ENCODE results near the gene HOXA4. TPM values are rescaled to one million over a fixed set of nuclear protein-coding genes. Genes with fewer than 3 reads are reported as not detected.
A peak's percentile ranks its signal among the peaks of the same experiment; 100 is the strongest.

HOXA4 gene
- total RNA-seq, 4 donors from 2014 or later, result 0.14 to 7.7 (median 0.26) TPM; not detected in 1

- intact Hi-C loops (cut with DNase I; ENCODE audit: low total_unique reads), result no loop called here
- peaks cover 0 to 4% of the 10 kb centered on the region in 2 donors for H3K4me1 ChIP-seq
Observed at GRCh38 chr7:27157702-27158431, 27.3 kb upstream of the HOXA4 start.

GRCh38 chr7:27156916-27157701, 26.6 kb upstream of the HOXA4 start:
- intact Hi-C loops (cut with DNase I; ENCODE audit: low total_unique reads), result no loop called here
- peaks cover 0 to 4% of the 10 kb centered on the region in 2 donors for H3K4me1 ChIP-seq
- no peaks in the 10 kb centered on the region for H3K9me3 ChIP-seq
- TF ChIP-seq CTCF (IDR thresholded peaks at IDR 0.05) (no peak), POLR2A (IDR thresholded peaks at IDR 0.05) (no peak)
- peak in 1 of 2 donors; percentile 49 for DNase-seq
- H3K36me3 ChIP-seq, result no peaks in the 10 kb centered on the region
- H3K4me3 ChIP-seq, result peak overlapping the region; percentile 59 to 79
- peak overlapping the region; percentile 93 to 95 for H3K27ac ChIP-seq
- H3K27me3 ChIP-seq, result no peaks in the 10 kb centered on the region

More at GRCh38 chr7:27157702-27158431, 27.3 kb upstream of the HOXA4 start:
- peak in 1 of 2 donors; percentile 14 for DNase-seq
- TF ChIP-seq POLR2A (IDR thresholded peaks at IDR 0.05) (no peak), CTCF (IDR thresholded peaks at IDR 0.05) (no peak)
- H3K9me3 ChIP-seq, result no peaks in the 10 kb centered on the region
- peak overlapping the region in 1 of 2 donors; percentile 93 for H3K27ac ChIP-seq
- no peaks in the 10 kb centered on the region for H3K36me3 ChIP-seq
- no peak overlapping the region for H3K4me3 ChIP-seq
- H3K27me3 ChIP-seq, result no peaks in the 10 kb centered on the region

GRCh38 chr7:27156508-27156898, 25.9 kb upstream of the HOXA4 start, which contains the start of gene HOXA7:
HOXA7 (minus strand) TSS chr7:27156675; CDS start chr7:27156545, 130 bp downstream.
- H3K4me1 ChIP-seq, result peaks cover 0 to 4% of the 10 kb centered on the region in 2 donors
- TF ChIP-seq POLR2A (IDR thresholded peaks at IDR 0.05) (no peak), CTCF (IDR thresholded peaks at IDR 0.05) (no peak)
- intact Hi-C loops (cut with DNase I; ENCODE audit: low total_unique reads), result no loop called here
- no peaks in the 10 kb centered on the region for H3K36me3 ChIP-seq
- peak; percentile 88 to 91 for DNase-seq
- no peaks in the 10 kb centered on the region for H3K27me3 ChIP-seq
- peak within 1 kb of the TSS; percentile 93 to 95 for H3K27ac ChIP-seq
- no peaks in the 10 kb centered on the region for H3K9me3 ChIP-seq
- H3K4me3 ChIP-seq, result peak within 1 kb of the TSS; percentile 59 to 79

- Histone ChIP-seq H3K9me3 (no peaks in the 10 kb centered on the region), H3K27ac (peak overlapping the region; percentile 93 to 95), H3K4me1 (peaks cover 0 to 4% of the 10 kb centered on the region in 2 donors), H3K4me3 (peak overlapping the region; percentile 59 to 79), H3K27me3 (no peaks in the 10 kb centered on the region), H3K36me3 (no peaks in the 10 kb centered on the region)
- no peak for TF ChIP-seq CTCF (IDR thresholded peaks at IDR 0.05)
- TF ChIP-seq POLR2A (IDR thresholded peaks at IDR 0.05), result no peak
- intact Hi-C loops (cut with DNase I; ENCODE audit: low total_unique reads), result no loop called here
- peak; percentile 43 to 54 for DNase-seq
Observed at GRCh38 chr7:27155816-27156507, 25.4 kb upstream of the HOXA4 start.
